Hematopoietic multipotent progenitor cell treated with erythropoietin and hydrocortisone succinate and interleukin-3 and kit ligand, for 4 days (in vitro differentiated cells): ENCODE measurements around the gene ACTL8.

Experiments
- DNase-seq: peaks from one replicate; pipeline ENCODE4 v3.0.0-alpha.2; 2015

The ACTL8 gene

DNA sequence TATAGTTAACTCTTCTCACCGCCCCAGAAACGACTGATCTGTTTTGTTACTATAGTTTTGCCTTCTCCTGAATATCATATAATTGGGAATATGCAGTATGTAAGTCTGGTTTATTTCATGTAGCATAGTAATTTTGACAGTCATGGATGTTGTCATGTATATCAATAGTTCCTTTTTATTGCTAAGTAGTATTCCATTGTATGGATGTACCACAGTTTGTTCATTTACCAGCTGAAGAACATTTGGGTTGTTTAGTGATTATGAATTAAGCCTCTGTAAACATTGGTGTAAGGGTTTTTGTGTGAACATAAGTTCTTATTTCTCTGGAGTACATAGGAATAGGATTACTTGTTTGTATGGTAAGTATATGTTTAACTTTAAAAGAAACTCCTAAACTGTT, 55.5 kb downstream of the ACTL8 start:
- no peak for DNase-seq

GRCh38 chr1:17816511-17816910, 61.4 kb downstream of the ACTL8 start:
- DNase-seq = no peak

- no peak for DNase-seq
These were observed 64.1 kb downstream of the ACTL8 start for GRCh38 chr1:17819129-17819802.

- DNase-seq = no peak
These were observed 65.1 kb downstream of the ACTL8 start for GRCh38 chr1:17820198-17820597.

DNA sequence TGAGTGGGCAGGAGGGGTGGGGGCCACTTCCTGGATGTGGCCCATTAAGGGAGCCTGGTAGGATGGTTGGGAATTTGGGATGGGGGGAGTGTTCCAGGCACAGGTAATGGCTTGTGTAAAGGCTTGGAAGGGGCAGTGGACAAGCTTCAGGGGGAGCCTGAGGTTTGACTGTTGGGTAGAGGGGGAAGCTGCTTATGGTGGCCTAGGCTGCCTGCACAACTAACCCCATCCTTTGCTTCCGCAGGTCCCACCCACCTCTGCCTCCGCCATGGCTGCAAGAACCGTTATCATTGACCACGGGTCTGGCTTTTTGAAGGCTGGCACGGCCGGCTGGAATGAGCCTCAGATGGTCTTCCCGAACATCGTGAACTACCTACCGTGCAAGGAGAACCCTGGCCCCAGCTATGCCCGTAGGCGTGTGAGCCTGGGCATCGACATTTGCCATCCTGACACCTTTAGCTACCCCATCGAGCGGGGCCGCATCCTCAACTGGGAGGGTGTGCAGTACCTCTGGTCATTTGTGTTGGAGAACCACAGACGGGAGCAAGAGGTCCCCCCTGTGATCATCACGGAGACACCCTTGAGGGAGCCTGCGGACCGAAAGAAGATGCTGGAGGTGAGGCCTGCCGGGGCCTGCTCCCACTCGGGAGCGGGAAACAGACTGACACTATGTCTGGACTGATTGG, 67.8 kb downstream of the ACTL8 start:
- DNase-seq = no peak

GRCh38 chr1:17825273-17826164, 70.4 kb downstream of the ACTL8 start:
- no peak for DNase-seq

GRCh38 chr1:17826165-17826488, 71.0 kb downstream of the ACTL8 start:
- DNase-seq = peak; percentile 50

- no peak for DNase-seq
These were observed 73.9 kb downstream of the ACTL8 start for GRCh38 chr1:17828991-17829390.

DNA sequence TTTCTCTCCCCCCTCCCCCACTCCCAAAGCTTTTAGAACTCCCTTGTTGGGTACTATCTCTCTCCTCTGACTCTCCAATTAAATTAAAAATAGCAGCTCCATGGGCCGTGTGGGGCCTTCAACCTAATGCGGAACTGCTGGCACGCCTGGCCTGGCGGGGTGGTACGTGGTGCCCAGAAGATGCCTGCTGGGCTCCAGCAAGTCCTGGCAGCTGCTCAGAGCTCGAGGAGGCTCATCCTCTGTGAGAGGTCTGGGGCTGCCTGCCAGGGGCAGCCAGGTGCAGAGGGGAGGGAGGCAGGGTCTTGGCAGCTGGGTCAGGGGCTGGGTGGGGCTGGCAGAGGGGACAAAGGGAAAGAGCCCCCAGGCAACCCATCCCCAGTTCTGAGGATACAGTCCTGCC, 74.4 kb downstream of the ACTL8 start:
- no peak for DNase-seq

DNA sequence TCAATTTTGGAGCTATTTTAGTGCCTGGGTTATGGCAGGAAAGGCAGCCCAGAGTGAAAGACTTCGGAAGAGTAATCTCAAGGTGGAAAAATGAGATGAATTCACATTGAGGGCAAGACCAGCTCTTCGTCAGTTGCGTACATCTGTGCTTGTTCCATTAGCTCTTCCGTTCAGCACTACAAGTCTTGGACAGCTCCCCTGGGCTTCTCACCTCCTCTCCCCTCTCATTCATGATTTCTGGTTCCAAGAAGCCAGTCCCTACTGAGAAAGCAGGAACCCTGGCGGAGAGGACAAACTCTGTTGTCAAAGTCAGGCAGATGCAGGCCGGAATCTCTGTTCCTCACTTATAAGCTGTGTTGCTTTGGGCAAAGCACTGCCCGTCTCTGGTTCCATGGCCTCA, 76.5 kb downstream of the ACTL8 start:
- peak; percentile 65 for DNase-seq

DNA sequence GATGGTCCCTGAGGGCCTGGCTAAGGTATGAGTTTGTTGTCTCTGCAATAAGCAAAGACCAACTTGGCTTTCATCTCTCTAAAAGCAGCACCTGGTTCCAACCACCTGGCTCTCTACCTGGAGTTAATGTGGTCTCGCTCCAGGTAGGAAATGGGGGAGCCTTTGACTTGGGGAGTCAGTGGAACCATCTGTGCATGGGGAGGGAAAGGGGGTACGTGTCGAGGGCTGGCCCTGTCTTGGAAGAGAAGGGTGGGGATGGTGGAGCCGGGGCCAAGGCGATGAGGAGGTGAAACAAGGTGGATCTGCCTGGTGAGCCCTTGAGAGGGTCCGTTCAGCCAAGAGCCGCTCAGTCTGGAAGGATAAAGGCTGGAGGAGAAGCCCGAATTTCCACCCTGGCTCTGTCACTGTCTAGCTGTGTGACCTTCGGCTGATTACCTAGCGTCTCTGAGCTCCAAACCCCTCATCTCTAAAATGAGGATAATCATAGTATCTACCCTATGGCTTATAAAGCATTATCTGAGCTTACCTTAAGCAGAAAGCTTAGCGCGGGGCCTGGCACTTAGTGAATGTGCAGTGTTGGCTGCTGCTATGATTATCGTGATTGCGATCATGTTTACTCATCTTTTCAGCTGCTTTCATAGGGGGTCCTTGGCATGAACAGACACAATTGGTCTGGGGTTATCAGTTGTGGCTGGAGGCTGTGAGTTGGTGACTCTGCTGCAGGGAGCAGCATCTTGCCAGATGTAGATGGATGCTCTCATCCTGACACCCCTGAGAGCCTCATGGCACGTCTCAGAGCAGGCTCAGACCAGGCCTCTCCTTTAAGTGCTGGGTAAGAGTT, 78.7 kb downstream of the ACTL8 start:
- DNase-seq = no peak

- no peak for DNase-seq
These were observed 79.5 kb downstream of the ACTL8 start for GRCh38 chr1:17834561-17835100.

GRCh38 chr1:17837233-17838030, 82.3 kb downstream of the ACTL8 start:
- no peak for DNase-seq

GRCh38 chr1:17839641-17840196, 84.6 kb downstream of the ACTL8 start:
- no peak for DNase-seq

DNA sequence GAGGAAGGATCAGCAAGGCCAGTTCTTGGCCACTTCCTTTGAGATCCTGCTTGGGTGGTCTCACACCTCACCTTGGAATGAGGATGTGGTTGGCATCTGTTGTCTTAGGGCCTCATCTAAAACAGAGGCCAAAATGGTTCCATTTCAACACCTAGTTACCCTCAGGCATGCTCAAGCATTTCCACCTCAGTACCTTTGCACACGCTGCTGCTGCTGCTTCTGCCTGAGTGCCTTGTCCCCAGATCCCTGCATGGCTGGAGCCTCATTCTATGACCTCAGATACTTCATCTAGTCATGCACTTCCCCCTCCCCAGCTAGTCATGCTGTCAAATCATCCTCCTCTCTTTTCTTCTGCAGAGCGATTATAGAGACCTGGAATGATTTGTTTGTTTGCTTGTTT, 86.8 kb downstream of the ACTL8 start:
- no peak for DNase-seq

DNA sequence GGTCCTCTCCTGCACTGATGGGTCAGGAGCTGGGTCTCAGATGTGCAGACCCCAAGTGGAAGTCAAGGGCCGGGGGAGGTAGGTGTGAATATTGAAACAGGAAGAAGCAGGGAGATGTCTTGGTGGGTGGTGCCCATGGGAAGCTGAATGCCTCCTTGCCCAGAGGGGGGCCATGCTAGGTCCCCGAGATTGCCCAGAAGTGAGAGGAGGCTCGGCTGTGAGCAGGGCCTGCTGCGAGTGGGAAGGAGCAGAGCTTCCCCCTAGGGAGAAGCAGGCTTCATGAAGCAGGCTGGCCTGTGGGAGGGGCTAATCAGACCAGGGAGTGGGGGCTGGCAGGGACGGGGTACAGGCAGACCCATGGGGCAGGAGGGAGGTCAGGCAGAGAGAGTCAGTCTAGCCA, 87.6 kb downstream of the ACTL8 start:
- no peak for DNase-seq

DNA sequence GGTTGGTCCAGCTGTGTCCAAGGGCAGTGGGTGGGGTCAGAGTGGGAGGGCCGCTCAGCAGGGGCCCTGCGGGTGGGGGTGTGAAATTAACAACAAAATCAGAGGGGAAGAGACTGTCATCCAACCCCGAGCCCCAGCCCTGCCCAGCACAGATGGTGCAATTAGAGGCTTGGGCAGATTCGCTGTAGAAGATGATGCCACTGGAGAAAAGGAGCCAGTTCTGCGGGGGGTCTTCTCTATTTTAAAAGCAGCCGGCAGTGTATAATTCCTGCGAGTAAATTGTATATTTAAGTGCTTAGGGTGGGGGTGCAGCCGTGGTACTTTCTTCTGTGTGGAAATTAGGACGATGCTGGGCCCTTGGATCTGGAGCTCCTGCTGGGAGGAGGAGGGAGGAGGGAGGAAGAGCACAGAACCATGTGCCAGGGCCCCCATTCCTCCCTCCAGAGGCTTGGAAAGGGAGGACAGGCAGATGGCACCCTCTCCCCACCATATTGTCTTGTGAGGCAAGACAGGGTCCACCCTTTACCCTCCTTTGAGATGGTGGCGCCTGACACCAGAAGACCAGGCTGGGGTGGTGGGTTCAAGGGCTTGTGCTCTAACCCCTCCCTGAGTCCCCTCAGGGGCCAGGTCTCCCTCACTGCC, 89.2 kb downstream of the ACTL8 start:
- no peak for DNase-seq

GRCh38 chr1:17845583-17845982, 90.5 kb downstream of the ACTL8 start:
- no peak for DNase-seq

- DNase-seq = no peak
These were observed 91.2 kb downstream of the ACTL8 start for GRCh38 chr1:17846341-17846740.

DNA sequence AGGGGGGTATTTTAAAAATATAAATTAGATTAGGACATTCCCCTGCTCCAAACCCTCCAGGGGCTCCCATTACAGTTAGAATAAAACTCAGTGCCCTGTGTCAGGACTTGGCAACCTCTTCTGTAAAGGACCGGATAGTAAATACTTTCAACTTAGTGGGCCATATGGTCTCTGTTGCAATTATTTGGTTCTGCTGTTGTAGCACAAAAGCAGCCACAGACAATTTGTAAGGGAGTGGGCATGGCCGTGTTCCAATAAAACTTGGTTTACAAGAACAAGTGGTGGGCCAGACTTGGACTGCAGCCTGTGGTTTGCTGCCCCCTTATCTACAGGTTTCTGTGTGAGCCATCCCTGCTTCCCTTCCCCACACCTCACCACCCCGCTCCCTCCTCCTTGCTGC, 92.0 kb downstream of the ACTL8 start:
- no peak for DNase-seq

DNA sequence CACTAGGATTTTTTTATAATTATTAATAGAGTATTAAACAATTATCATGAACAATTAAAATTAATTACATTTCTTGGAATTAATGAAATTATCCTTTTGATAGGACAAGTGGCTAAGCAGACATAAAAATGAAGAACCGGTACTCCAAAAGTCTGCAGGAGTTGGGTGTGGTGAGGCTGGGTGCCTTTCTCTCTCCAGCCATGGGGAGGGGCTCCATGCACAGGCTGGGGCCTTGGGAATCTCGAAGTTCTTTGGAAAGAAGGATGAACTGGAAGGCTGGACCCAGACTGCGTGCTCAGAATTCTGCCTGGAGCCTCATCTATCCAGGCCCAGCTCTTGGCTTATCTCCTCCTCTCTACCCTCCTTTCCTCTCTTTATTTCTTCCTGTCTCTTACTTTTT, 94.1 kb downstream of the ACTL8 start:
- DNase-seq = no peak
